Cerebellar nuclear complex (tissue), 1 donor: ENCODE results near the gene SPIN4.
"Not testable (repeated sequence)": the region's sequence is repeated elsewhere in the genome, so short reads cannot be mapped to it uniquely, and the experiment has no call there.

Experiments used
- DNase-seq, 2 experiments: peaks; one replicate each; lab custom pipeline; 2025; lab: John Stamatoyannopoulos, UW

Gene SPIN4

DNA sequence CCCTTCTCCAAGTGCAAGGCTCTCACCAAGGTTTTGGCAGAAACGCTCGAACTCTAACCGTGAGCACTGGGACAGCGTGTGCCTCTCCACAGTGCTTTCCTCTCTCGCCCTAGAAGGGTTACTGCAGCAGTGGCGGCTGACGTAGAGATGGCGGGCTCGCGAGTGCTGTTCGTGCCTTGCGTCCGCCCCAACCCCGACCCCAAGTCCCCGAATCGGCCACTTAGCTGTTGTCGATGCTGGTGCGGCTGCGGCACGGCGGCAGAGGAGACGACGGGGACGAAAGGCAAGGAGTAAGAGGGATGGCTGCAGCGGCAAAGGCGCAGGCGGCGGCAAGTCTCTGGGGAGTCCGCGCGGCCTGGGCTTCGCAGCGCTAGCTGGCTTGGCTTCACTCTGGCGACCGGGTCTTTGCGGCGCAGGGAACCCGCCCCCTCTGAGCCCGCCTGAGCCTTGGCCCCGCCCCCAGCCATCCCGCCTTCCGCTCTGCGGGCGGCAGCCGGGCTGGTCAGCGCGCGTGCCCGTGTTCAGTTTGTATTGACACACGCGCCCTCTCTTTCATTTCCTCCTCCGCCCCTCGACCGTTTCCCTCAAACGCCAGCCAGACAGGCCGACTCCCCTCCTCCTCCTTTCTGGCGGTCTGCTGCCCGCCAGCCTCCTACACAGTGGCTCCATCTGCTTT, at the start of gene SPIN4:
TSS of gene SPIN4 (minus strand) at position 392 of the 676 bp plus-strand sequence. CDS start 513 bp downstream, outside the sequence.
- peak; percentile 11 to 49 for DNase-seq

GRCh38 chrX:63400340-63400739, 49.2 kb upstream of the SPIN4 start:
- DNase-seq, result no peak

DNA sequence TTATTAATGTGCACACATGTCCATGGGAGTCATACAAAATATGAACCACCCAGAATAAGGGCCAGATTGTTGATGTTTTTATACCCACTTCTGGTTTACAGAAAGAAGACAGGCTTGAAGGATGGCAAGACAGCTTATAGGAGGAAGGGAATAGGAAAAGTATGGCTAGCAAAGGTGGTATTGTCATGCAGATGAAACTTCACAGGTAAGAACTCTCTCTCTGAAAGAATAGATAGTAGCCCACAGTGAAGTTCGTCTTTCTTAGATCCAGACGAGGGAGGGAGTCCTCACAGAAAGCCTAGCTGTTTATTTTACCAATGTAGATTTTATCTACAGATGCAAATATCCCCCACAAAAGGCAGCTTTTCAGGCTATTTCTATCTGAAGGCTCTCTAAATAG, 43.7 kb upstream of the SPIN4 start:
- no peak for DNase-seq

- DNase-seq, result not testable (repeated sequence)
Measured at GRCh38 chrX:63393094-63393493, 42.0 kb upstream of the SPIN4 start.

DNA sequence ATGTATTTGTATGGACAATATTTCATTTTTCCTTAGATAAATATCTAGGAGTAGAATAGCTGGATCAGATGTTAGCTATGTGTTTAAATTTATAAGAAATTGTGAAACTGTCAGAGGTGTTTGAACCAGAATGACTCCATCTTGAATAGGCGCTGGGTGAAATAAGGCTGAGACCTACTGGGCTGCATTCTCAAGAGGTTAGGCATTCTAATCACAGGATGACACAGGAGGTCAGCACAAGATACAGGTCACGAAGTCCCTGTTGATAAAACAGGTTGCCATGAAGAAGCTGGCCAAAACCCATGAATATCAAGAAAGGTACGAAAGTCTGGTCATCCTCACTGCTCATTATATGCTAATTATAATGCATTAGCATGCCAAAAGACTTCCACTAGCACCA, 36.3 kb upstream of the SPIN4 start:
- no peak for DNase-seq

GRCh38 chrX:63384263-63384662, 33.1 kb upstream of the SPIN4 start:
- DNase-seq, result not testable (repeated sequence)

DNA sequence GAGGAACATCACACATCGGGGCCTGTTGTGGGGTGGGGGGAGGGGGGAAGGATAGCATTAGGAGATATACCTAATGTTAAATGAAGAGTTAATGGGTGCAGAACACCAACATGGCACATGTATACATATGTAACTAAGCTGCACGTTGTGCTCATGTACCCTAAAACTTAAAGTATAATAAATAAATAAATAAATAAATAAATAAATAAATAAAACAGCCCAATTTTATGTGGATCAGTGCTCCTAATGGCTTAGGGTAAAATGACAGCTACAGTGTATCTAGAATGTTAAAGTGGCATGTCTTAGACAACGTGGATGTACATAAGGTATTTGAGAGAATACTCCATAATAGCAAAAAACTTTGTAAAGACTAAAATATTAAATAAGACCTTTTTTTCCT, 21.9 kb upstream of the SPIN4 start:
- DNase-seq, result not testable (repeated sequence)

- DNase-seq, result not testable (repeated sequence)
Measured at GRCh38 chrX:63367699-63368098, 16.6 kb upstream of the SPIN4 start.

GRCh38 chrX:63363788-63364187, 12.7 kb upstream of the SPIN4 start:
- DNase-seq, result no peak

GRCh38 chrX:63361494-63361893, 10.4 kb upstream of the SPIN4 start:
- DNase-seq, result no peak

DNA sequence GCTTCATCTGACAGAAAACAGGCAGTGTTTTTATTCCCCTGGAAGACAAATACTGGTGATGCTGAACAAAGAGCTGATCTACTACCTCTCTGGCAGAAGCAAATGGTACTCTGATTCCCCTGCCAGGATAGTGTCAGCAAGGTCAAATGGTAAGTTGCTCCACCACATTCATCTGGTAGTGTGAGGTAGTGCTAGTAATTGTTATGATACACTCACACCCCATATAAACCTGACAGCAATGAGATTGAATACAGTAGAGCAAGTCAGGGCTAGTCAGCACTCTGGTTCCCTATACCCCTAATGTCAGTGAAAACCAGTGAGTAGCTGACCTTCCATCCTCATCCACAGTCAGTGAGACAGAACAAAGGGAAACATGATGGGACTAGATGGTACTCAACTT, 3.4 kb upstream of the SPIN4 start:
- DNase-seq, result no peak

GRCh38 chrX:63350465-63350877, 661 bp downstream of the SPIN4 start:
- DNase-seq, result no peak

DNA sequence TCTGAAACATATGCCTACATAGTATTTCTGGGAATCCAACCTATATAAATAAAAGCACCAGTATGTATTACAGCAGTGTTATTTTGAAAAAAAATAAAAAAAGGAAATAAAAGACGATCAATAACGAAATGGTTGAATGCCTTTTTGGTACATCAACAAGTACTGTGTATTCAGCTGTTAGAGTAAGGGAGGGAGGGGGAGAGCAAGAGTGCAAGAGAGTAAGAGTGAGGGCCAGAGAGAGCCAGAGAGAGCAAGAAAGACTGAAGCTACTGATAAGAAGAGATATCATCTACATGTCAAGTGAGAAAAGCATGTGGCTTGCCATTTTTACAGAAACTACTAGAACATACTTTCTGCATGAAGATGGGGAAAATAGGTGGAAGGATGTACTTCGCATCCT, 1.8 kb downstream of the SPIN4 start:
- DNase-seq, result no peak

- DNase-seq, result no peak
Measured at GRCh38 chrX:63330681-63331080, 20.5 kb downstream of the SPIN4 start.

GRCh38 chrX:63327788-63328187, 23.3 kb downstream of the SPIN4 start:
- DNase-seq, result no peak

DNA sequence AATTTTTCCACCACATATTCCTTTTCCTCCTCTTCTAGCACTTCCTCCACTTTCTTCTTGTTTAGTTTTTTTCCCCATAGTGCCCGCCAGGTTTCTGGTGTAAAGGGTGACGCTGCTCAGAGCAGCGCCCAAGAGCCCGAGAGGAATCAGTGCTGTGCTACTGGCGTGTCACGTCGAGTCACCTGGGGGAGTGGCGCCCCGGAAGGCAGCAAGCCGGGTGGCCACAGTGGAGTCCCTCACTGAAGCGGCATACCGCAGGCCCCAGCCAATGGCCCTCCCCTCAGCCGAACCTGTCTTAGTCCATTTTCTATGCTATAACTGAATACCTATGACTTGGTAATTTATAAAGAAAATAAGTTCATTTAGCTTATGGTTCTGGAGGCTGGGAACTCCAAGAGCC, 51.5 kb downstream of the SPIN4 start:
- no peak for DNase-seq
